ENCODE measurements around the gene VWA7.

VWA7 gene

GRCh38 chr6:31741815-31742214 is 35.3 kb downstream of the VWA7 start:
- Mint-ChIP-seq H3K36me3 (ENCODE audit: low read depth) (peaks cover 23% of the 10 kb centered on the region), H3K9me3 (no peaks in the 10 kb centered on the region), H3K4me1 (peaks cover 90% of the 10 kb centered on the region), H3K27ac (no peak overlapping the region), H3K27me3 (ENCODE audit: low read depth, poor library complexity) (peaks cover 3% of the 10 kb centered on the region), H3K4me3 (peak overlapping the region; percentile 37)
- DNase-seq, result no peak
- TF ChIP-seq CTCF (IDR thresholded peaks at IDR 0.05), result no peak

GRCh38 chr6:31740397-31741223 is 36.5 kb downstream of the VWA7 start:
- Mint-ChIP-seq H3K27me3 (ENCODE audit: low read depth, poor library complexity) (peaks cover 3% of the 10 kb centered on the region), H3K36me3 (ENCODE audit: low read depth) (peaks cover 22% of the 10 kb centered on the region), H3K27ac (no peak overlapping the region), H3K4me3 (peak overlapping the region; percentile 98), H3K4me1 (peaks cover 96% of the 10 kb centered on the region), H3K9me3 (no peaks in the 10 kb centered on the region)
- TF ChIP-seq CTCF (IDR thresholded peaks at IDR 0.05), result no peak
- DNase-seq, result no peak

- H3K4me3 Mint-ChIP-seq, result peak within 1 kb of the TSS; percentile 98
- H3K27me3 Mint-ChIP-seq (ENCODE audit: low read depth, poor library complexity), result peaks cover 3% of the 10 kb centered on the region
- H3K4me1 Mint-ChIP-seq, result peaks cover 91% of the 10 kb centered on the region
- H3K9me3 Mint-ChIP-seq, result no peaks in the 10 kb centered on the region
- TF ChIP-seq CTCF (IDR thresholded peaks at IDR 0.05), result no peak
- peak within 1 kb of the TSS; percentile 99 for H3K27ac Mint-ChIP-seq
- peaks cover 22% of the 10 kb centered on the region for H3K36me3 Mint-ChIP-seq (ENCODE audit: low read depth)
- DNase-seq, result peak; percentile 95
Measured at GRCh38 chr6:31739639-31740396, 37.3 kb downstream of the VWA7 start, which contains the start of gene MSH5. Gene MSH5, plus strand, starts transcription at chr6:31740005. Its CDS starts 462 bp downstream, at chr6:31740467.

GRCh38 chr6:31737991-31738979 is 38.8 kb downstream of the VWA7 start:
- Mint-ChIP-seq H3K4me3 (peak overlapping the region; percentile 98), H3K4me1 (peaks cover 89% of the 10 kb centered on the region), H3K9me3 (no peaks in the 10 kb centered on the region), H3K27ac (peak overlapping the region; percentile 99), H3K27me3 (ENCODE audit: low read depth, poor library complexity) (peaks cover 3% of the 10 kb centered on the region), H3K36me3 (ENCODE audit: low read depth) (peaks cover 29% of the 10 kb centered on the region)
- no peak for DNase-seq
- no peak for TF ChIP-seq CTCF (IDR thresholded peaks at IDR 0.05)

- Mint-ChIP-seq H3K36me3 (ENCODE audit: low read depth) (peaks cover 25% of the 10 kb centered on the region), H3K27me3 (ENCODE audit: low read depth, poor library complexity) (peaks cover 3% of the 10 kb centered on the region), H3K27ac (peak overlapping the region; percentile 99), H3K4me3 (peak overlapping the region; percentile 98), H3K4me1 (peaks cover 85% of the 10 kb centered on the region), H3K9me3 (no peaks in the 10 kb centered on the region)
- DNase-seq, result peak; percentile 54
- no peak for TF ChIP-seq CTCF (IDR thresholded peaks at IDR 0.05)
Measured at GRCh38 chr6:31737315-31737990, 39.7 kb downstream of the VWA7 start.
